H7 (cell line): Measurements from ENCODE around the gene MB. TPM values are rescaled to one million over a fixed set of nuclear protein-coding genes. Genes with fewer than 3 reads are reported as not detected.

ENCODE experiments used
- DNase-seq: peaks from one replicate; pipeline ENCODE4 v3.0.0; 2012
- H3K27me3 ChIP-seq: 2 replicates; pipeline ENCODE4 v1.6.0; 2011; ENCODE audit warnings: mild to moderate bottlenecking, low read length; ENCODE audit not compliant: control insufficient read depth, insufficient read depth
- H3K36me3 ChIP-seq: replicated peaks from 2 replicates; pipeline ENCODE4 v1.5.1; 2011; ENCODE audit warnings: low read length; ENCODE audit not compliant: control insufficient read depth, insufficient read depth
- H3K4me3 ChIP-seq: 2 replicates; pipeline ENCODE4 v1.5.1; 2011; ENCODE audit warnings: low read depth, mild to moderate bottlenecking, control low read depth, low read length, moderate library complexity; ENCODE audit not compliant: insufficient read depth
- total RNA-seq: library from RNA; depleted of rRNA; stranded (reverse); fragments of >200 nt; shearing (Covaris generic); gene quantifications from 2 replicates; pipeline ENCODE4 v1.2.3, GENCODE V29; 2014; rRNA removed

The MB gene
- total RNA-seq, 1 experiment from 2014 or later, result 0.35 TPM

GRCh38 chr22:35568751-35569739 is 48.1 kb downstream of the MB start:
- DNase-seq, result no peak
- Histone ChIP-seq H3K36me3 (no peaks in the 10 kb centered on the region), H3K4me3 (no peak overlapping the region), H3K27me3 (no peaks in the 10 kb centered on the region)

- DNase-seq, result no peak
- H3K36me3 ChIP-seq, result no peaks in the 10 kb centered on the region
- no peak overlapping the region for H3K4me3 ChIP-seq
- H3K27me3 ChIP-seq, result no peaks in the 10 kb centered on the region
Observed at GRCh38 chr22:35567351-35568141, 49.6 kb downstream of the MB start.

DNA sequence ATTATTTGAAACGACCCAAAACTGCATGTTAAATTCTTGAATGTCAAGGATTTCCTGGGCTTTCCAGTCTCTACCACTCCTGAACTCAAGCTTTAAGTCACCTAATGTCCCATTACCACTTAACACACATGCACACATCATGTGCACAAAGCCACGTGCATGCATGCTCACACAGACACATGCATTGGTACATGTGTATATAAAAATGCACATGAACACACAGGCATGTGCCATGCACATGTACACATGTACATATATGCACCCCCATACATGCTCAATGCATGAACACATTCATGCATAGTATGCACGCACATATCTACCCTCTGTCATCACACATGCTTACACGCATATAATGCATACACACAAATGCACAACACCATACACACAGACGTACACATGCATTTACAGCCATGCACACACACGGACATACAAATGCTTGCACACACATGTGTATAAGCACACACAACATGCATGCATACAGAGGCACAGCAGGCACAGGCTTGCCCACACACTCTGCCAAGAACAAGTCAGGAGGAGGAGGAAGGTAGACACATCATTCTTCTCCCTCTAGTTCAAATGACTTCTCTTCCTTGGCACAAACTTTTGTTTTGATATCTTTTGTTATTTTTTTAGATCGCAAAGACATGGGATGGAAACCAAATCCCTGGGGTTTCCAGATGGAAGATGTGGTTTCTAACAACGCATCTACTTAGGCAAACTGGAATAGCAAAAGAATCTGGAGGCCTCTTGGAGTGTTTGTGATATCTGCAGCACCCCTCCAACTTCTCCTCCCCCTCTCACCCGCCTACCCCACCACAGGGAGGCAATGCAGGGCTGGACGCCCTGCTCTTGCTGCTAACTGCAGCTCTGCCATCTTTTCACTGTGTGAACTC is 51.9 kb downstream of the MB start:
- Histone ChIP-seq H3K36me3 (no peaks in the 10 kb centered on the region), H3K27me3 (no peaks in the 10 kb centered on the region), H3K4me3 (no peak overlapping the region)
- no peak for DNase-seq

DNA sequence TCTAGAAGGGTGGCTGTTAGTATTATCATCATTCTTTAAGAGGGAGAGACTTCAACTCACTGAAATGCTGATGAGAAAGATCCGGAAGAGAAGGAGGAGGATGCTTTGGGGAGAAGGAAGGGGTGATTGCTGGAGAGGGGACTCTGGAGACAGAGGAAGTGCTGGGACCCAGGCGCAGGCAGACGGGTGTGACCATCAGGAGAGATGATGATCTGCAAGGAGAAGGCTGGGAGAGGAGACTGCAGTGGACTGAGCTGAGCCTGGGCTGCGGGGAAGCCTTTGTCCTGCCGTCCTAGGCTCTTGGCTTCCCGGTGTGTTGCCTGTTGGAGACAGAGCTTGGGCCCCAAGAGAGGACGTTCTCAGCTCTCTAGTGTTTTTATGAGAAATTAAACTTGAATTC is 53.9 kb downstream of the MB start:
- Histone ChIP-seq H3K4me3 (no peak overlapping the region), H3K36me3 (no peaks in the 10 kb centered on the region), H3K27me3 (no peaks in the 10 kb centered on the region)
- peak; percentile 56 for DNase-seq

- Histone ChIP-seq H3K4me3 (no peak overlapping the region), H3K36me3 (no peaks in the 10 kb centered on the region), H3K27me3 (no peaks in the 10 kb centered on the region)
- DNase-seq, result peak; percentile 74
Observed at GRCh38 chr22:35561796-35562526, 55.2 kb downstream of the MB start.

- Histone ChIP-seq H3K27me3 (no peaks in the 10 kb centered on the region), H3K36me3 (no peaks in the 10 kb centered on the region), H3K4me3 (no peak overlapping the region)
- DNase-seq, result no peak
Observed at GRCh38 chr22:35560824-35561223, 56.3 kb downstream of the MB start.

GRCh38 chr22:35560366-35560765 is 56.8 kb downstream of the MB start:
- no peaks in the 10 kb centered on the region for H3K27me3 ChIP-seq
- no peak for DNase-seq

DNA sequence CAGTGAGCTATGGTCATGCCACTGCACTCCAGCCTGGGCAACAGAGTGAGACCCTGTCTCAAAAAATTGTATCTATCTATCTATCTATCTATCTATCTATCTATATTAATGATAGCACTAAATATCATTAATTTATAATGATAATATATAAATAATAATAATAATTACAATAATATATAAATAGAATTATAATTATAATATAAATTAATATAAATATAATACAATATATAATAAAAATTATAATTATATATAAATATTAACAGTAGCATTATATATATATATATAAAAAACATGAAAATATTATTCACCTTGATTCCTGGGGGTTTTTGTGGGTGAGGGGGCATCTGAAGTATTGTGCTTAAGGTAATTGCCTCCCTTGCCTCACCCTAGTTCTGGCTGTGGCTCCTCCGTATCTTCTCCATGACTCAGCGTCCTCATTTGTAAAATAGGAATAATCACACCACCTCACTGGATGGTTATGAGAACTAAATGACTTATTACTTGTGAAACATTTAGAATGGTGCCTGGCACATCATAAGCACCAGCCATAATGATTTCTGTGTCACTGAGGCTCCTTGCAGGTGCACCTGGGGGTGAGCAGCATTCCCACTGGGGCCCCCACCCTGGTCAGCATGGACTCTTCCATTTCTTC is 57.6 kb downstream of the MB start:
- H3K36me3 ChIP-seq, result no peaks in the 10 kb centered on the region
- no peaks in the 10 kb centered on the region for H3K27me3 ChIP-seq
- no peak for DNase-seq
- H3K4me3 ChIP-seq, result no peak overlapping the region

More at GRCh38 chr22:35560366-35560765, 56.8 kb downstream of the MB start:
- Histone ChIP-seq H3K36me3 (no peaks in the 10 kb centered on the region), H3K4me3 (no peak overlapping the region)

DNA sequence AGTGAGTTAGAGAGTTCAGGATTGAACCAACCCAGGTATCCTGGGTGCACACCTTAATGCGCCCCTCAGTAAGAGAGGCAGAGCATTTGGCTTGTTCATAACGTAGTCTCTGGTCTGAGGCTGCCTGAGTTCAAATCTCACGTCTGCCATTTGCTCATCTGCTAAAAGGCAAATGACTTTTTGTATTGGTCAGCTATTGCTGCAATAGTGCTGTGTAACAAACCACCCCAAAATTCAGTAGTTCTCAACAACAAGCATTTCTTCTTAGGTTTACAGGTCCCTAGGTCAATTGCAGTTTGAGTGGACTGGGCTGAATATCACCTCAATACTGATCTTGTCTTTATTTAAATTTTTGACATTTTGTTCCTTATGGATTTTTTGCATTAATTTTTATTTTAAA is 58.4 kb downstream of the MB start:
- no peaks in the 10 kb centered on the region for H3K36me3 ChIP-seq
- H3K27me3 ChIP-seq, result no peaks in the 10 kb centered on the region
- no peak overlapping the region for H3K4me3 ChIP-seq

GRCh38 chr22:35558031-35558430 is 59.1 kb downstream of the MB start:
- Histone ChIP-seq H3K4me3 (no peak overlapping the region), H3K27me3 (no peaks in the 10 kb centered on the region), H3K36me3 (no peaks in the 10 kb centered on the region)
- no peak for DNase-seq

More for the DNA sequence above, 58.4 kb downstream of the MB start:
- DNase-seq, result no peak

Other genes starting within 250 kb of the MB start
- gene HMOX1, start 236.2 kb downstream of the MB start, total RNA-seq, result 8.3 and 20.6 TPM in 2 replicates
- gene MCM5, start 217.2 kb downstream of the MB start, total RNA-seq, result 266 and 322 TPM in 2 replicates
- gene RASD2, start 76.5 kb downstream of the MB start, total RNA-seq, result 0.76 and 1.3 TPM in 2 replicates
- gene APOL6, start 31.1 kb upstream of the MB start, total RNA-seq, result 0.03 and 0.07 TPM in 2 replicates
- gene APOL5, start 100.5 kb upstream of the MB start, total RNA-seq, result not detected in 2 replicates